Endothelial cell of umbilical vein (primary cell): ENCODE data around the gene MED4. TPM values are rescaled to one million over a fixed set of nuclear protein-coding genes. Genes with fewer than 3 reads are reported as not detected.

Source experiments
- BruUV-seq: library from RNA; stranded (reverse); fragments of 400-500 nt; replicated peaks from 2 replicates; lab custom pipeline; 2021; lab: Mats Ljungman, UMichigan
- CTCF ChIA-PET: fragments of 300-600, 350-600 bp; sonication (Branson Sonifier 250); formaldehyde crosslinking; loops from one replicate; lab custom pipeline; 2021; ENCODE audit warnings: antibody characterized with exemption, inconsistent platforms; lab: Charles Lee
- POLR2A ChIA-PET: fragments of 300-600, 350-600 bp; sonication (Branson Sonifier 250); formaldehyde crosslinking; loops from one replicate; lab custom pipeline; 2021; ENCODE audit warnings: antibody characterized with exemption, inconsistent platforms; lab: Charles Lee
- DNase-seq: peaks from one replicate; pipeline ENCODE4 v3.0.0-alpha.2; 2011; ENCODE audit warnings: low read depth, low spot score
- FAIRE-seq: peaks from 2 replicates; lab custom pipeline; 2011; peaks lifted over from hg19 to GRCh38; lab: Jason Lieb, UNC
- H2AFZ ChIP-seq: 2 replicates; pipeline ENCODE4 v1.6.0; 2012; ENCODE audit warnings: low read depth, low read length, control low read depth, inconsistent platforms
- H3K27ac ChIP-seq: 2 replicates; pipeline ENCODE4 v1.5.1; 2011; ENCODE audit warnings: low read depth, mild to moderate bottlenecking, control low read depth, low read length, moderate library complexity; ENCODE audit not compliant: insufficient read depth
- H3K27me3 ChIP-seq, 2 experiments: 2 replicates each; pipeline versions ENCODE4 v1.6.0 to v1.6.1; 2011; ENCODE audit warnings: low read length in 2 of 2, mixed read lengths in 1 of 2; ENCODE audit not compliant: control insufficient read depth in 2 of 2, insufficient read depth in 2 of 2
- H3K36me3 ChIP-seq, 2 experiments: 2 replicates in 1 of 2; 3 replicates in 1 of 2; pipeline ENCODE4 v1.5.1; 2011; ENCODE audit warnings: low read length in 2 of 2, mild to moderate bottlenecking in 1 of 2, moderate library complexity in 1 of 2; ENCODE audit not compliant: control insufficient read depth in 2 of 2, insufficient read depth in 2 of 2; ENCODE audit errors: extremely low read depth in 1 of 2
- H3K4me1 ChIP-seq: 3 replicates; pipeline ENCODE4 v1.5.1; 2011; ENCODE audit warnings: mild to moderate bottlenecking, low read length; ENCODE audit not compliant: control insufficient read depth, insufficient read depth; ENCODE audit errors: extremely low read depth
- H3K4me2 ChIP-seq: 2 replicates; pipeline ENCODE4 v1.6.1; 2011; ENCODE audit warnings: low read length, control low read depth, mixed read lengths; ENCODE audit not compliant: insufficient read depth
- H3K4me3 ChIP-seq, 3 experiments: fragments of 200-600 bp in 1 of 3; sonication (generic), shearing (Covaris generic) in 1 of 3; replicated peaks in 1 of 3; 2 replicates each; pipeline ENCODE4 v1.5.1; 2011 to 2016; ENCODE audit warnings: control low read depth in 3 of 3, low read length in 3 of 3, mild to moderate bottlenecking in 2 of 3, inconsistent platforms in 1 of 3, low read depth in 1 of 3, moderate library complexity in 1 of 3; ENCODE audit not compliant: insufficient read depth in 1 of 3
- H3K79me2 ChIP-seq: 2 replicates; pipeline ENCODE4 v1.6.0; 2012; ENCODE audit warnings: low read length, inconsistent platforms; ENCODE audit not compliant: control insufficient read depth, insufficient read depth
- H3K9ac ChIP-seq: replicated peaks from 2 replicates; pipeline ENCODE3; 2011; ENCODE audit warnings: low read length, control low read depth; ENCODE audit not compliant: insufficient read depth; ENCODE audit errors: extremely low read depth
- H3K9me1 ChIP-seq: replicated peaks from 3 replicates; pipeline ENCODE4 v1.6.0; 2011; ENCODE audit warnings: mild to moderate bottlenecking, low read length; ENCODE audit not compliant: control insufficient read depth, insufficient read depth; ENCODE audit errors: extremely low read depth
- H3K9me3 ChIP-seq: replicated peaks from 2 replicates; pipeline ENCODE4 v1.5.1; 2012; ENCODE audit warnings: low read length, inconsistent platforms; ENCODE audit not compliant: control insufficient read depth, insufficient read depth
- H4K20me1 ChIP-seq: replicated peaks from 2 replicates; pipeline ENCODE3; 2011; ENCODE audit warnings: mild to moderate bottlenecking, low read length; ENCODE audit not compliant: control insufficient read depth, insufficient read depth; ENCODE audit errors: extremely low read depth
- EZH2 ChIP-seq: IDR thresholded peaks from 2 replicates; pipeline ENCODE4 v1.6.1; 2012; ENCODE audit warnings: borderline replicate concordance, low read depth, mild to moderate bottlenecking, moderate library complexity, low read length, inconsistent platforms; ENCODE audit not compliant: severe bottlenecking
- FOS ChIP-seq: IDR thresholded peaks from 2 replicates; pipeline ENCODE4 v1.6.1; 2011; ENCODE audit warnings: mild to moderate bottlenecking, low read length, moderate library complexity, borderline replicate concordance; ENCODE audit not compliant: insufficient read depth
- GATA2 ChIP-seq: IDR thresholded peaks from 2 replicates; pipeline ENCODE4 v1.7.0; 2011; ENCODE audit warnings: low read depth, mild to moderate bottlenecking, moderate library complexity, mixed read lengths, low read length; ENCODE audit not compliant: insufficient read length, insufficient read depth
- JUN ChIP-seq: IDR thresholded peaks from 2 replicates; pipeline ENCODE4 v1.6.1; 2011; ENCODE audit warnings: borderline replicate concordance, low read depth; ENCODE audit not compliant: insufficient read length, insufficient read depth
- MYC ChIP-seq: IDR thresholded peaks from one replicate; pipeline ENCODE4 v1.6.1; 2011; ENCODE audit warnings: mild to moderate bottlenecking, low read depth, low read length
- POLR2A ChIP-seq: IDR thresholded peaks from 2 replicates; pipeline ENCODE4 v1.6.1; 2012; ENCODE audit warnings: low read depth, mild to moderate bottlenecking, control low read depth, low read length
- POLR2AphosphoS5 ChIP-seq: IDR thresholded peaks from 2 replicates; pipeline ENCODE4 v1.6.1; 2012; ENCODE audit warnings: low read depth, mild to moderate bottlenecking, control low read depth, low read length, moderate library complexity; ENCODE audit not compliant: insufficient read depth
- dilution Hi-C: fragments of 300-500 bp; cut with MboI; formaldehyde crosslinking; loops from one replicate; pipeline ENCODE4 v1.15.0; 2019; ENCODE audit warnings: low sequenced_read_pairs; ENCODE audit not compliant: extremely low pct_ligation_motif_present
- intact Hi-C: fragments of 100-400 bp; cut with micrococcal nuclease; formaldehyde crosslinking; loops from one replicate; pipeline ENCODE4 v1.10.0; 2022
- polyA plus RNA-seq, 4 experiments: library from polyadenylated mRNA; depleted of rRNA in 3 of 4; stranded (reverse) in 3 of 4; unstranded in 1 of 4; fragments of >200 nt; gene quantifications; 2 replicates each; pipeline versions ENCODE4 v1.2.1 to v1.2.3, GENCODE V29; 2011 to 2012; ENCODE audit warnings: missing spikeins in 1 of 4
- total RNA-seq: library from RNA; stranded (reverse); gene quantifications from 2 replicates; pipeline ENCODE4 v1.2.3, GENCODE V29; 2021
- TF ChIP-seq, protein P1 (sequence below), 2 donors: IDR thresholded peaks; 1 replicate in 1 of 2; 2 replicates in 1 of 2; pipeline ENCODE4 v1.5.1; 2011; ENCODE audit warnings: low read length in 2 of 2, mild to moderate bottlenecking in 2 of 2, moderate library complexity in 2 of 2, control low read depth in 1 of 2, inconsistent platforms in 1 of 2, low read depth in 1 of 2; ENCODE audit not compliant: insufficient read depth in 1 of 2; ENCODE audit errors: extremely low read depth in 1 of 2
- TF ChIP-seq, protein P2 (sequence below): IDR thresholded peaks from 2 replicates; pipeline ENCODE4 v1.6.1; 2011; ENCODE audit not compliant: insufficient read depth, insufficient read length

The MED4 gene
- total and polyA plus RNA-seq, 2 donors (not counting 3 experiments of a cell fraction or from before 2014, with no cell fraction given) = 21.9 to 43.3 TPM

DNA sequence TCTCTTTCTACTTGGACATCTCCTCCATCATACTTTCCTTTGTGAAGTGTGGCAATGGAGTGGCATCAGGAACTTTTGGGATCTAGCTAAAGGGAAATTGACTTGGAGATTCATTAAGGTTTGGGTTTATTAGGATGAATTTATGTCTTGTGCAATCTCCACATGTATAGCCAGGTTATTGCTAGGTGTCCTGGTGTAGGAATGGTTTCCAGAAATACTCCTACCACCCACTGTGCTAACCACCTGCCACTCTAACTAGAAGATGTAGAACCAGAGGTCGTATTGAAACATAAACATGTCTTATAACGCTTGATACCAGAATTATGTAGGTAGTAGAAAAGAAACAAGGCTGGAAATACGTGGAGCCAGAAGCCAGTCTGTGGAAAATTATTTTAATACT is 38.1 kb upstream of the MED4 start:
- Histone ChIP-seq H3K9ac (no peak overlapping the region), H3K4me2 (no peak overlapping the region), H3K4me1 (no peaks in the 10 kb centered on the region), H3K79me2 (no peaks in the 10 kb centered on the region), H3K9me3 (no peaks in the 10 kb centered on the region), H2AFZ (no peak overlapping the region), H3K9me1 (no peaks in the 10 kb centered on the region), H4K20me1 (no peaks in the 10 kb centered on the region), H3K27ac (no peak overlapping the region), H3K27me3 (peaks cover 0 to 8% of the 10 kb centered on the region in 2 experiments), H3K36me3 (no peaks in the 10 kb centered on the region), H3K4me3 (no peak overlapping the region)
- no peak for TF ChIP-seq GATA2
- TF ChIP-seq, protein P1, sequence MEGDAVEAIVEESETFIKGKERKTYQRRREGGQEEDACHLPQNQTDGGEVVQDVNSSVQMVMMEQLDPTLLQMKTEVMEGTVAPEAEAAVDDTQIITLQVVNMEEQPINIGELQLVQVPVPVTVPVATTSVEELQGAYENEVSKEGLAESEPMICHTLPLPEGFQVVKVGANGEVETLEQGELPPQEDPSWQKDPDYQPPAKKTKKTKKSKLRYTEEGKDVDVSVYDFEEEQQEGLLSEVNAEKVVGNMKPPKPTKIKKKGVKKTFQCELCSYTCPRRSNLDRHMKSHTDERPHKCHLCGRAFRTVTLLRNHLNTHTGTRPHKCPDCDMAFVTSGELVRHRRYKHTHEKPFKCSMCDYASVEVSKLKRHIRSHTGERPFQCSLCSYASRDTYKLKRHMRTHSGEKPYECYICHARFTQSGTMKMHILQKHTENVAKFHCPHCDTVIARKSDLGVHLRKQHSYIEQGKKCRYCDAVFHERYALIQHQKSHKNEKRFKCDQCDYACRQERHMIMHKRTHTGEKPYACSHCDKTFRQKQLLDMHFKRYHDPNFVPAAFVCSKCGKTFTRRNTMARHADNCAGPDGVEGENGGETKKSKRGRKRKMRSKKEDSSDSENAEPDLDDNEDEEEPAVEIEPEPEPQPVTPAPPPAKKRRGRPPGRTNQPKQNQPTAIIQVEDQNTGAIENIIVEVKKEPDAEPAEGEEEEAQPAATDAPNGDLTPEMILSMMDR (IDR thresholded peaks at IDR 0.05; ENCODE audit: extremely low read depth in 1 of 2, insufficient read depth in 1 of 2, low read depth in 1 of 2, low read length in 2 of 2) = no peak
- no peak for TF ChIP-seq FOS
- no peak for TF ChIP-seq POLR2A
- no peak for TF ChIP-seq JUN
- no peak for TF ChIP-seq EZH2
- no peak for TF ChIP-seq MYC
- TF ChIP-seq, protein P2, sequence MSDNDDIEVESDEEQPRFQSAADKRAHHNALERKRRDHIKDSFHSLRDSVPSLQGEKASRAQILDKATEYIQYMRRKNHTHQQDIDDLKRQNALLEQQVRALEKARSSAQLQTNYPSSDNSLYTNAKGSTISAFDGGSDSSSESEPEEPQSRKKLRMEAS = no peak
- no peak for TF ChIP-seq POLR2AphosphoS5
- dilution Hi-C loops = no loop called here
- DNase-seq (no peak), FAIRE-seq (no peak)
- intact Hi-C loops = no loop called here
- ChIA-PET CTCF (no interaction called here), POLR2A (no interaction called here)
- BruUV-seq = no TSS peak
